GM13977 (cell line): ENCODE measurements around the gene OR4K14.

Source experiments
- DNase-seq: peaks from one replicate; pipeline ENCODE4 v3.0.0; 2012; ENCODE audit warnings: low spot score
- in situ Hi-C: fragments of 300-500 bp; cut with MboI; formaldehyde crosslinking; loops from one replicate; pipeline ENCODE4 v1.12.0; 2022; ENCODE audit warnings: low sequenced_read_pairs, low pct_unique_long_range_greater_than_20kb, mixed read lengths, inconsistent platforms; ENCODE audit not compliant: unreplicated experiment
- TF ChIP-seq, protein P1 (sequence below): IDR thresholded peaks from 2 replicates; pipeline ENCODE4 v1.5.1; 2012; ENCODE audit warnings: mild to moderate bottlenecking, control low read depth; ENCODE audit not compliant: insufficient read depth; ENCODE audit errors: extremely low read depth, missing control alignments

The OR4K14 gene

GRCh38 chr14:20031058-20031457 lies 12.0 kb upstream of the OR4K14 start:
- DNase-seq = no peak
- in situ Hi-C loops = no loop called here
- TF ChIP-seq, protein P1, sequence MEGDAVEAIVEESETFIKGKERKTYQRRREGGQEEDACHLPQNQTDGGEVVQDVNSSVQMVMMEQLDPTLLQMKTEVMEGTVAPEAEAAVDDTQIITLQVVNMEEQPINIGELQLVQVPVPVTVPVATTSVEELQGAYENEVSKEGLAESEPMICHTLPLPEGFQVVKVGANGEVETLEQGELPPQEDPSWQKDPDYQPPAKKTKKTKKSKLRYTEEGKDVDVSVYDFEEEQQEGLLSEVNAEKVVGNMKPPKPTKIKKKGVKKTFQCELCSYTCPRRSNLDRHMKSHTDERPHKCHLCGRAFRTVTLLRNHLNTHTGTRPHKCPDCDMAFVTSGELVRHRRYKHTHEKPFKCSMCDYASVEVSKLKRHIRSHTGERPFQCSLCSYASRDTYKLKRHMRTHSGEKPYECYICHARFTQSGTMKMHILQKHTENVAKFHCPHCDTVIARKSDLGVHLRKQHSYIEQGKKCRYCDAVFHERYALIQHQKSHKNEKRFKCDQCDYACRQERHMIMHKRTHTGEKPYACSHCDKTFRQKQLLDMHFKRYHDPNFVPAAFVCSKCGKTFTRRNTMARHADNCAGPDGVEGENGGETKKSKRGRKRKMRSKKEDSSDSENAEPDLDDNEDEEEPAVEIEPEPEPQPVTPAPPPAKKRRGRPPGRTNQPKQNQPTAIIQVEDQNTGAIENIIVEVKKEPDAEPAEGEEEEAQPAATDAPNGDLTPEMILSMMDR = no peak

- no peak for DNase-seq
- TF ChIP-seq, protein P1 = no peak
- in situ Hi-C loops = no loop called here
These were observed 11.0 kb downstream of the OR4K14 start for GRCh38 chr14:20008156-20008555.

- in situ Hi-C loops = no loop called here
- TF ChIP-seq, protein P1 = no peak
- no peak for DNase-seq
These were observed 16.8 kb downstream of the OR4K14 start for GRCh38 chr14:20002319-20002718.

DNA sequence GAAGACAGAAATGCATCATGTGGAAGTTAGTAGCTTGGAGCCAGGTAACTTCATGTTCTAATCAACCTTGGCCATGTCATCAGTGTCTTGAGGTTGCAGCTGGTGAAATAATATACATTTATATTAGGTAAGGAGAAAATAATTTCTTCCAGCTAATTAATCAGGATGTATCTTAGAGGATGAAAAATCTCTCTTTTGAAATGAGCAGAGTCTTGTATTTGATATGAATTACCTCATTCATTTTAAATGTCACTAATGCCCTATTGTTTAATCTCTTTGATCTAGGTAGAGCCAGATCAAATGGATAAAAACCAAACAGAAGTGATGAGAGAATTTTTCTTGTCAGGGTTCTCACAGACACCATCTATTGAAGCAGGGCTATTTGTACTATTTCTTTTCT lies 17.2 kb downstream of the OR4K14 start, which contains the start of gene OR4Q2:
OR4Q2 (plus strand) TSS at position 301 of the 400 bp plus-strand sequence.
- in situ Hi-C loops = no loop called here
- TF ChIP-seq, protein P1 = no peak

GRCh38 chr14:19993438-19993837 lies 25.7 kb downstream of the OR4K14 start:
- TF ChIP-seq, protein P1 = no peak
- no peak for DNase-seq
- in situ Hi-C loops = no loop called here

More for the DNA sequence above, 17.2 kb downstream of the OR4K14 start, which contains the start of gene OR4Q2:
- no peak for DNase-seq

DNA sequence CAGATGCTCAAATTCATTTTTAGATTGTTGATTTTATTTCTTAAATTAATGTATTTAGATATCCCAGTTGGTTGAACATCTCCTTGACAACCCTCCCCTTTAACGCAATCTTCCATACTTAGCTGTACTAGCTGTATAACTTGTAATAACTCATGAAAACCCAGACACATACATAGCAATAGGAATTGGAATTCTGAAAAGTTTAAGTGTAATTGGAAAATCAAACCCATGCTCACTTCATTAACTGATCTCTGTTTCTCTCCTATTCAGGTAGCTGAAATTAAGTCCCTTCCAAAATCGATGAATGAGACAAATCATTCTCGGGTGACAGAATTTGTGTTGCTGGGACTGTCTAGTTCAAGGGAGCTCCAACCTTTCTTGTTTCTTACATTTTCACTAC lies 43.8 kb downstream of the OR4K14 start, which contains the start of gene OR4K15:
OR4K15 (plus strand) TSS at position 301 of the 400 bp plus-strand sequence; CDS start at position 301, 0 bp downstream.
- in situ Hi-C loops = no loop called here

More for the DNA sequence above, 43.8 kb downstream of the OR4K14 start, which contains the start of gene OR4K15:
- TF ChIP-seq, protein P1 = no peak
- DNase-seq = no peak
